ENCODE results near the gene UBL3. TPM values are rescaled to one million over a fixed set of nuclear protein-coding genes. Genes with fewer than 3 reads are reported as not detected.

Gene UBL3
- total RNA-seq, 1 donor from 2014 or later = 21.3 TPM

DNA sequence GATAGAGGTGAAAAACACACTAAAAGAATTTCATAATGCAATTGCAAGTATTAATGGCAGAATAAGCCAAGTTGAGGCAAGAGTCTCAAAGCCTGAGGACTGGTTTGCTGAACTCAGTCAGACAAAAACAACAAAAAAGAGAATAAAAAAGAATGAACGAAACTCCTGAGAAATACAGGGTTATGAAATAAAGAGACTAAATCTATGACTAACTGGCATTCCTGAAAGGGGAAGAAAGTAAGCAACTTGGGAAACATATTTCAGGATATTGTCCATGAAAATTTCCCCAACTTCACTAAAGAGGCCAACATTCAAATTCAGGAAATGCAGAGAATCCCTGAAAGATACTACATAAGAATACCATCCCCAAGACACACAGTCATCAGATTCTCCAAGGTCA, 47.8 kb downstream of the UBL3 start:
- Mint-ChIP-seq H3K36me3 (ENCODE audit: unreplicated experiment) (no peaks in the 10 kb centered on the region), H3K27ac (ENCODE audit: unreplicated experiment) (no peak overlapping the region), H3K4me3 (ENCODE audit: unreplicated experiment) (no peak overlapping the region), H3K27me3 (ENCODE audit: unreplicated experiment) (peaks cover 3% of the 10 kb centered on the region), H3K4me1 (ENCODE audit: low read depth, unreplicated experiment) (peaks cover 16% of the 10 kb centered on the region), H3K9me3 (ENCODE audit: unreplicated experiment) (no peaks in the 10 kb centered on the region)
- TF ChIP-seq, protein P1, sequence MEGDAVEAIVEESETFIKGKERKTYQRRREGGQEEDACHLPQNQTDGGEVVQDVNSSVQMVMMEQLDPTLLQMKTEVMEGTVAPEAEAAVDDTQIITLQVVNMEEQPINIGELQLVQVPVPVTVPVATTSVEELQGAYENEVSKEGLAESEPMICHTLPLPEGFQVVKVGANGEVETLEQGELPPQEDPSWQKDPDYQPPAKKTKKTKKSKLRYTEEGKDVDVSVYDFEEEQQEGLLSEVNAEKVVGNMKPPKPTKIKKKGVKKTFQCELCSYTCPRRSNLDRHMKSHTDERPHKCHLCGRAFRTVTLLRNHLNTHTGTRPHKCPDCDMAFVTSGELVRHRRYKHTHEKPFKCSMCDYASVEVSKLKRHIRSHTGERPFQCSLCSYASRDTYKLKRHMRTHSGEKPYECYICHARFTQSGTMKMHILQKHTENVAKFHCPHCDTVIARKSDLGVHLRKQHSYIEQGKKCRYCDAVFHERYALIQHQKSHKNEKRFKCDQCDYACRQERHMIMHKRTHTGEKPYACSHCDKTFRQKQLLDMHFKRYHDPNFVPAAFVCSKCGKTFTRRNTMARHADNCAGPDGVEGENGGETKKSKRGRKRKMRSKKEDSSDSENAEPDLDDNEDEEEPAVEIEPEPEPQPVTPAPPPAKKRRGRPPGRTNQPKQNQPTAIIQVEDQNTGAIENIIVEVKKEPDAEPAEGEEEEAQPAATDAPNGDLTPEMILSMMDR (IDR thresholded peaks at IDR 0.05; ENCODE audit: partially characterized antibody, unreplicated experiment) = no peak
- DNase-seq = no peak

DNA sequence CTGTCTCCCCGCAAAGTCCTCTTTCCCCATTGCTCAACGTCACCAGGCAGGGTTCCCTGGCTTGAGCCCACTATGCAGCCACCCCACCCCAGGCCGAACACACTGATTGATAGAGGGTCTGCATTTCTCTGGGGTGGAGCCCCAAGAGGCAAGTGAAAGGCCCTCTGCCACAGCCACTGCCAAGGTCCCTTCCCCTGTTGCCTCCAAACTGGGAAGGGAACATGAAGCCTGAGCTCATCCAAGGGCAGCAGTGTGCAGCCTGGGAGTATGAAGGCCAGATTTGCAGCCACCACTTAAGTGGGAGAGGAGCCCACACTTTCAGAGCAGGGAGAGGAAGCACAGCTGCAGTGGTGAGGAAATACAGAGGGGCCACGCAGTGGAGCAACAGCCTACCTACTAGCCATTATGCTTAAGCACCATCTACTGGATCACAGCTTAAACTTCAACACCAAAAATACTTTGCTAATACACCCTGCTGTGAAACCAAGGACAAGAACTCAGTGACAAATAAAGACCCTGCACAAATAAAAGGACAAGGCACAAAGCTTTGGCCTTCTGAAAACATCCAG, 48.6 kb downstream of the UBL3 start:
- Mint-ChIP-seq H3K9me3 (ENCODE audit: unreplicated experiment) (no peaks in the 10 kb centered on the region), H3K36me3 (ENCODE audit: unreplicated experiment) (no peaks in the 10 kb centered on the region), H3K27me3 (ENCODE audit: unreplicated experiment) (peaks cover 3% of the 10 kb centered on the region), H3K27ac (ENCODE audit: unreplicated experiment) (peak overlapping the region; percentile 64), H3K4me1 (ENCODE audit: low read depth, unreplicated experiment) (peaks cover 14% of the 10 kb centered on the region), H3K4me3 (ENCODE audit: unreplicated experiment) (peak overlapping the region; percentile 27)
- no peak for DNase-seq
- TF ChIP-seq, protein P1 (IDR thresholded peaks at IDR 0.05; ENCODE audit: partially characterized antibody, unreplicated experiment) = no peak

DNA sequence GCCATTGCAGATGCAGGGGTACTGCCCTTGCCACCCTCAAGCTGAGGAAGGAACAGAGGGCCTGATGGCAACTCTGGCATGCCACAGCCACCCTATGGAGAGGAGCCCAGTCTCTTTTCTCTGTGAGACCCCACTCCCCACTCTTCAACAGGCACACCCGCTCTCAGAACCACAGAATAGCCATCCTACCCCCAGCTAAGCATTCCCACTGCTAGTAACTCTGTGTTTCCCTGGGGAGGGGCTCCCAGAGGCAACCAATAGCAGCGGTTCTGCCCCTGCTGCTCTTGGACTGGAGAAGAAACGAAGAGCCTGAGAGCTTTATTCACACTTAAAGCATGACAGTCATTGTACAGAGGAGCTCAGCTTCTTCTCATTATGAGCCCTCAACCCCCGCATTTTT, 49.3 kb downstream of the UBL3 start:
- TF ChIP-seq, protein P1 (IDR thresholded peaks at IDR 0.05; ENCODE audit: partially characterized antibody, unreplicated experiment) = no peak
- peak overlapping the region; percentile 84 for H3K27ac Mint-ChIP-seq (ENCODE audit: unreplicated experiment)
- DNase-seq = peak; percentile 41
- peaks cover 14% of the 10 kb centered on the region for H3K4me1 Mint-ChIP-seq (ENCODE audit: low read depth, unreplicated experiment)
- no peaks in the 10 kb centered on the region for H3K36me3 Mint-ChIP-seq (ENCODE audit: unreplicated experiment)
- peaks cover 3% of the 10 kb centered on the region for H3K27me3 Mint-ChIP-seq (ENCODE audit: unreplicated experiment)
- no peaks in the 10 kb centered on the region for H3K9me3 Mint-ChIP-seq (ENCODE audit: unreplicated experiment)
- H3K4me3 Mint-ChIP-seq (ENCODE audit: unreplicated experiment) = peak overlapping the region; percentile 50

DNA sequence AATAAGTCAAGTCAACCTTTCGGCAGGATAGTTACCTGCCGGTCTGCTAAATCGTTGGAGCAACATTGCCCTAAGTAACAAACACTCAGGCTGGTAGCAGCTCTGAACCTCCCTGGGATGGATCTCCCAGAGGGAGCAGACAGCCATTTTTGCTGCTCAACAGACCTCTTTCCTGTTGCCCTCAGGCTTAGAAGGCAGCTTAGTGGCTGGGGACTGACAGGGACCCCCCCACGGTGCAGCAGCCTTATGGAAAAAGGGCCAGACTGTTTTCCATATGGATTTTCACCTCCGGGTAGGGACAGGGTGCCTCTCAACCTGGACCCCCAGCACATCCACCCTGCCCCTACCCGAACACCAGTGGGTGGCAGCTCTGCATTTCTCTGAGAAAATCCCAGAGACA, 49.7 kb downstream of the UBL3 start:
- Mint-ChIP-seq H3K36me3 (ENCODE audit: unreplicated experiment) (no peaks in the 10 kb centered on the region), H3K27ac (ENCODE audit: unreplicated experiment) (peak overlapping the region; percentile 84), H3K4me1 (ENCODE audit: low read depth, unreplicated experiment) (peaks cover 14% of the 10 kb centered on the region), H3K4me3 (ENCODE audit: unreplicated experiment) (no peak overlapping the region), H3K9me3 (ENCODE audit: unreplicated experiment) (no peaks in the 10 kb centered on the region), H3K27me3 (ENCODE audit: unreplicated experiment) (peaks cover 3% of the 10 kb centered on the region)
- TF ChIP-seq, protein P1 (IDR thresholded peaks at IDR 0.05; ENCODE audit: partially characterized antibody, unreplicated experiment) = no peak
- DNase-seq = peak; percentile 46

DNA sequence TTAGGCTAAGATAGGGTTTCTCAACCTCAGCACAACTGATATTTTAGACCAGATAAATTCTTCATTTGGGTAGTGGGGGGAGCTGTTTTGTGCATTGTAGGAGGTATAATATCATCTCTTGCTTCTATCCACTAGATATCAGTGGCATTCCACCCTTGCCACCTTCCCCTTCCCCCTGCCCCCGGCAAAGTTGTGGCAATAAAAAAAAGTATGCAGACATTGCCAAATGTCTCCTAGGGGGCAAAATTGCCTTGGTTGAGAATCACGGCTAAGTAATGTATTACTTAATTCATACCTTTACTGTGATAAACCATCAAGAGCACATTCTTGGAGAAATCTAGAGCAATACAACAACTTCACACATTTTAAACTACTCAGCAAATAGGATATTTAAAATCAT, 51.4 kb downstream of the UBL3 start:
- no peak overlapping the region for H3K4me3 Mint-ChIP-seq (ENCODE audit: unreplicated experiment)
- peaks cover 3% of the 10 kb centered on the region for H3K27me3 Mint-ChIP-seq (ENCODE audit: unreplicated experiment)
- H3K36me3 Mint-ChIP-seq (ENCODE audit: unreplicated experiment) = no peaks in the 10 kb centered on the region
- H3K27ac Mint-ChIP-seq (ENCODE audit: unreplicated experiment) = no peak overlapping the region
- H3K4me1 Mint-ChIP-seq (ENCODE audit: low read depth, unreplicated experiment) = peaks cover 14% of the 10 kb centered on the region
- no peaks in the 10 kb centered on the region for H3K9me3 Mint-ChIP-seq (ENCODE audit: unreplicated experiment)
- DNase-seq = no peak
- TF ChIP-seq, protein P1 (IDR thresholded peaks at IDR 0.05; ENCODE audit: partially characterized antibody, unreplicated experiment) = no peak

Measured in glutamatergic neuron (in vitro differentiated cells).